Breast epithelium (tissue), 4 donors: ENCODE data around the gene ARL4C. TPM values are rescaled to one million over a fixed set of nuclear protein-coding genes. Genes with fewer than 3 reads are reported as not detected.

Experiments
- DNase-seq, 2 donors: peaks; one replicate each; pipeline ENCODE4 v3.0.0-alpha.2; 2019; ENCODE audit warnings: low spot score in 2 of 2
- H3K27ac ChIP-seq, 2 donors: fragments of 200-600 bp; sonication (generic) in 1 of 2; one replicate each; pipeline ENCODE4 v1.5.1; 2016 to 2019; ENCODE audit warnings: mild to moderate bottlenecking in 1 of 2
- H3K27me3 ChIP-seq, 2 donors: fragments of 200-600 bp; sonication (generic) in 1 of 2; one replicate each; pipeline versions ENCODE4 v1.5.1 to v1.6.0; 2017 to 2019; ENCODE audit warnings: control low read depth in 1 of 2, mild to moderate bottlenecking in 1 of 2
- H3K36me3 ChIP-seq: fragments of 200-600 bp; one replicate; pipeline ENCODE4 v1.5.1; 2019
- H3K4me1 ChIP-seq, 2 donors: fragments of 200-600 bp; sonication (generic); one replicate each; pipeline ENCODE4 v1.5.1; 2016 to 2019; ENCODE audit warnings: control low read depth in 1 of 2
- H3K4me3 ChIP-seq, 3 donors: fragments of 200-600 bp; sonication (generic); 1 replicate in 2 of 3; 2 replicates in 1 of 3; pipeline ENCODE4 v1.5.1; 2016 to 2019; ENCODE audit warnings: mild to moderate bottlenecking in 3 of 3, moderate library complexity in 2 of 3
- H3K9me3 ChIP-seq, 2 donors: fragments of 200-600 bp; sonication (generic) in 1 of 2; one replicate each; pipeline ENCODE4 v1.5.1; 2016 to 2019; ENCODE audit warnings: control low read depth in 1 of 2
- CTCF ChIP-seq, 3 donors: fragments of 450-650 bp; IDR thresholded peaks; one replicate each; pipeline ENCODE4 v1.5.1; 2016 to 2017; ENCODE audit warnings: antibody characterized with exemption in 3 of 3, mild to moderate bottlenecking in 3 of 3, moderate library complexity in 3 of 3
- POLR2A ChIP-seq: fragments of 450-650 bp; IDR thresholded peaks from one replicate; pipeline ENCODE4 v1.6.1; 2016; ENCODE audit warnings: antibody characterized with exemption, mild to moderate bottlenecking, moderate library complexity
- POLR2AphosphoS5 ChIP-seq, 3 donors: sonication (generic); formaldehyde crosslinking; IDR thresholded peaks; one replicate each; pipeline ENCODE4 v1.6.1; 2017; ENCODE audit warnings: antibody characterized with exemption in 3 of 3
- intact Hi-C: fragments of 100-400 bp; cut with DNase I; formaldehyde crosslinking; loops from one replicate; pipeline ENCODE4 v1.15.1; 2023; ENCODE audit warnings: low total_unique reads
- total RNA-seq, 3 donors: library from RNA; depleted of rRNA; stranded (reverse); fragments of >200 nt; gene quantifications; one replicate each; pipeline ENCODE4 v1.1.0, GENCODE V29; 2016

ARL4C gene
- total RNA-seq, 3 donors from 2014 or later, result 16.1 to 61.0 (median 23.5) TPM

- intact Hi-C loops, result no loop called here
- H3K27ac ChIP-seq, result no peak overlapping the region
- H3K27me3 ChIP-seq, result no peaks in the 10 kb centered on the region
- H3K36me3 ChIP-seq, result no peaks in the 10 kb centered on the region
- TF ChIP-seq POLR2AphosphoS5 (IDR thresholded peaks at IDR 0.05) (no peak), CTCF (IDR thresholded peaks at IDR 0.05) (no peak), POLR2A (no peak)
- no peaks in the 10 kb centered on the region for H3K4me1 ChIP-seq
- no peak for DNase-seq
- H3K9me3 ChIP-seq, result peaks cover 0 to 7% of the 10 kb centered on the region in 2 donors
- no peak overlapping the region for H3K4me3 ChIP-seq
Observed at GRCh38 chr2:234454433-234454832, 42.4 kb downstream of the ARL4C start.

- no peaks in the 10 kb centered on the region for H3K27me3 ChIP-seq
- peaks cover 0 to 3% of the 10 kb centered on the region in 2 donors for H3K9me3 ChIP-seq
- H3K27ac ChIP-seq, result no peak overlapping the region
- intact Hi-C loops, result no loop called here
- DNase-seq, result no peak
- no peak overlapping the region for H3K4me3 ChIP-seq
- no peak for TF ChIP-seq POLR2A
- no peak for TF ChIP-seq POLR2AphosphoS5 (IDR thresholded peaks at IDR 0.05)
- TF ChIP-seq CTCF (IDR thresholded peaks at IDR 0.05), result no peak
- no peaks in the 10 kb centered on the region for H3K4me1 ChIP-seq
- H3K36me3 ChIP-seq, result no peaks in the 10 kb centered on the region
Observed at GRCh38 chr2:234453216-234453615, 43.7 kb downstream of the ARL4C start.

- H3K4me1 ChIP-seq, result no peaks in the 10 kb centered on the region
- no peaks in the 10 kb centered on the region for H3K9me3 ChIP-seq
- H3K36me3 ChIP-seq, result no peaks in the 10 kb centered on the region
- no peak overlapping the region for H3K27ac ChIP-seq
- DNase-seq, result no peak
- H3K27me3 ChIP-seq, result no peaks in the 10 kb centered on the region
- intact Hi-C loops, result no loop called here
- TF ChIP-seq CTCF (IDR thresholded peaks at IDR 0.05) (no peak), POLR2A (no peak), POLR2AphosphoS5 (IDR thresholded peaks at IDR 0.05) (no peak)
- H3K4me3 ChIP-seq, result no peak overlapping the region
Observed at GRCh38 chr2:234451852-234452625, 44.8 kb downstream of the ARL4C start.

- H3K36me3 ChIP-seq, result no peaks in the 10 kb centered on the region
- no peaks in the 10 kb centered on the region for H3K27me3 ChIP-seq
- intact Hi-C loops, result no loop called here
- H3K4me1 ChIP-seq, result no peaks in the 10 kb centered on the region
- TF ChIP-seq POLR2AphosphoS5 (IDR thresholded peaks at IDR 0.05), result no peak
- no peak for TF ChIP-seq CTCF (IDR thresholded peaks at IDR 0.05)
- TF ChIP-seq POLR2A, result no peak
- H3K4me3 ChIP-seq, result no peak overlapping the region
- no peaks in the 10 kb centered on the region for H3K9me3 ChIP-seq
- H3K27ac ChIP-seq, result no peak overlapping the region
- DNase-seq, result no peak
Observed at GRCh38 chr2:234451242-234451641, 45.6 kb downstream of the ARL4C start.

GRCh38 chr2:234450431-234451124 is 46.3 kb downstream of the ARL4C start:
- H3K9me3 ChIP-seq, result no peaks in the 10 kb centered on the region
- no peaks in the 10 kb centered on the region for H3K27me3 ChIP-seq
- H3K4me3 ChIP-seq, result no peak overlapping the region
- H3K27ac ChIP-seq, result no peak overlapping the region
- intact Hi-C loops, result no loop called here
- H3K4me1 ChIP-seq, result no peaks in the 10 kb centered on the region
- DNase-seq, result no peak
- TF ChIP-seq POLR2AphosphoS5 (IDR thresholded peaks at IDR 0.05) (no peak), POLR2A (no peak), CTCF (IDR thresholded peaks at IDR 0.05) (no peak)
- H3K36me3 ChIP-seq, result no peaks in the 10 kb centered on the region
